Trophoblast cell (in vitro differentiated cells and primary cell): ENCODE measurements around the gene DYRK2.
A peak's percentile ranks its signal among the peaks of the same experiment; 100 is the strongest.

ENCODE experiments used
- DNase-seq, 2 donors: peaks; one replicate each; pipeline ENCODE4 v3.0.0-alpha.2; 2016
- H2AFZ ChIP-seq: 2 replicates; pipeline ENCODE4 v1.6.1; 2013; ENCODE audit warnings: low read length, moderate library complexity, mild to moderate bottlenecking; ENCODE audit not compliant: insufficient read depth, poor library complexity
- H2AK5ac ChIP-seq: 2 replicates; pipeline ENCODE4 v1.6.1; 2013; ENCODE audit warnings: mild to moderate bottlenecking, low read length
- H2BK120ac ChIP-seq: 2 replicates; pipeline ENCODE4 v1.6.1; 2013; ENCODE audit warnings: low read length, mild to moderate bottlenecking, moderate library complexity; ENCODE audit not compliant: insufficient read depth, poor library complexity
- H2BK12ac ChIP-seq: 2 replicates; pipeline ENCODE4 v1.6.1; 2013; ENCODE audit warnings: mild to moderate bottlenecking, low read length, moderate library complexity
- H2BK5ac ChIP-seq: 2 replicates; pipeline ENCODE4 v1.6.1; 2013; ENCODE audit warnings: low read length, low read depth, moderate library complexity, mild to moderate bottlenecking; ENCODE audit not compliant: poor library complexity
- H3K14ac ChIP-seq: 2 replicates; pipeline ENCODE4 v1.6.1; 2013; ENCODE audit warnings: mild to moderate bottlenecking, low read length
- H3K18ac ChIP-seq: 2 replicates; pipeline ENCODE4 v1.6.1; 2013; ENCODE audit warnings: mild to moderate bottlenecking, low read length
- H3K23ac ChIP-seq: 2 replicates; pipeline ENCODE4 v1.6.1; 2013; ENCODE audit warnings: low read length
- H3K27ac ChIP-seq: 2 replicates; pipeline ENCODE4 v1.5.1; 2013; ENCODE audit warnings: low read depth, mild to moderate bottlenecking, inconsistent platforms, low read length, moderate library complexity
- H3K27me3 ChIP-seq: 2 replicates; pipeline ENCODE4 v1.6.1; 2013; ENCODE audit warnings: inconsistent platforms, mild to moderate bottlenecking, low read length, moderate library complexity; ENCODE audit not compliant: insufficient read depth
- H3K36me3 ChIP-seq, 2 experiments: 1 replicate in 1 of 2; 2 replicates in 1 of 2; pipeline ENCODE4 v1.6.1; 2013; ENCODE audit warnings: low read length in 2 of 2, mild to moderate bottlenecking in 2 of 2, moderate library complexity in 1 of 2; ENCODE audit not compliant: insufficient read depth in 2 of 2, control insufficient read depth in 1 of 2
- H3K4ac ChIP-seq: 2 replicates; pipeline ENCODE4 v1.6.1; 2013; ENCODE audit warnings: low read depth, mild to moderate bottlenecking, low read length, moderate library complexity
- H3K4me1 ChIP-seq, 2 experiments: 1 replicate in 1 of 2; 2 replicates in 1 of 2; pipeline ENCODE4 v1.6.1; 2013; ENCODE audit warnings: low read length in 2 of 2, mild to moderate bottlenecking in 2 of 2, moderate library complexity in 1 of 2; ENCODE audit not compliant: insufficient read depth in 2 of 2, control insufficient read depth in 1 of 2
- H3K4me2 ChIP-seq: 2 replicates; pipeline ENCODE4 v1.6.1; 2013; ENCODE audit warnings: inconsistent platforms, mild to moderate bottlenecking, low read length, moderate library complexity
- H3K4me3 ChIP-seq: 2 replicates; pipeline ENCODE4 v1.5.1; 2013; ENCODE audit warnings: mild to moderate bottlenecking, low read depth, low read length, inconsistent platforms
- H3K79me1 ChIP-seq: one replicate; pipeline ENCODE4 v1.6.1; 2013; ENCODE audit warnings: low read length
- H3K79me2 ChIP-seq: 2 replicates; pipeline ENCODE4 v1.6.1; 2013; ENCODE audit warnings: low read length, mild to moderate bottlenecking; ENCODE audit not compliant: control insufficient read depth, insufficient read depth, poor library complexity
- H3K9ac ChIP-seq: 2 replicates; pipeline ENCODE4 v1.6.1; 2013; ENCODE audit warnings: mild to moderate bottlenecking, low read length
- H3K9me3 ChIP-seq: 2 replicates; pipeline ENCODE4 v1.6.1; 2013; ENCODE audit warnings: low read depth, mild to moderate bottlenecking, control low read depth, inconsistent platforms, low read length; ENCODE audit not compliant: insufficient read depth
- H4K12ac ChIP-seq: 2 replicates; pipeline ENCODE4 v1.6.1; 2013; ENCODE audit warnings: low read depth, mild to moderate bottlenecking, low read length, moderate library complexity
- H4K8ac ChIP-seq: 2 replicates; pipeline ENCODE4 v1.6.1; 2013; ENCODE audit warnings: low read depth, mild to moderate bottlenecking, low read length, moderate library complexity
- H4K91ac ChIP-seq: one replicate; pipeline ENCODE4 v1.6.1; 2013; ENCODE audit warnings: low read depth, mild to moderate bottlenecking, low read length, moderate library complexity
- WGBS: extraction: QIAGEN DNeasy Blood & Tissue Kit; methylation state at CpG from one replicate; pipeline ENCODE4 v1.1.7; 2013; ENCODE audit warnings: missing lambda C conversion rate; ENCODE audit not compliant: insufficient read length, insufficient coverage; ENCODE audit errors: extremely low coverage; 5-methylcytosine and 5-hydroxymethylcytosine counted together

The DYRK2 gene

DNA sequence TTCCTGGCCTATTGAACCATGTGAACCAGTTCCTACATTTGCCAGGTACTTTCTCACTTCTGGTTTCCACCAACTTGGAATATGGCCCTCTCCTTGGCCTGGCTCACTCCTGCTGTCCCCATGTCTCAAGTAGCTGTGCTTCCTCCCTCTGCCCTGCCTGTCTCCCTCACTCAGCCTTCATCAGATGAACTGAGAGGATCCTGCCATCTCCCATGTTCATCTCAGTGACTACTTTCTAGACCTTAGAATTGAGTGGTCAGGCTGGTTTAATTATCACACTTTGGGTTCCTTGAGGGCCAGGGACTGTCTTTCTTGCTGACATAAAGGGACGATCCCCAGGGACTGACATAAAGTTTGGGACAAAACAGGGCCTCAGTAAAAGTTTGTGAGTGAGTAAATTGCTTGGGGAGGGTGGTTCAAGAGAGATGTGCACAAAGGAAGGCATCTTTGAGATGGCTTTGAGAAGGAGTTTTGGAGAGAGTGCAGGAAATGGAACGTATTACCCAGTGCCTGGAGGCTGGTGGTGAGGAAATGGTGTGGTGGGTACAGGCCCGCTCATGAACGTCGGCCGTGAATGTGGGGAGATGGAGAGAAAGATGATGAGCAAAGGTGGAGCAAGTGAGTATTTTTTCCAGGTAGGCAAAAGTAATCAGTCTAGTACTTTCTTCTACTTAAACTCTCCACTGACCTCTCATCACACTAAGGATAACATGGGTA, 20.8 kb downstream of the DYRK2 start:
- Histone ChIP-seq H3K4me2 (no peak overlapping the region), H3K27ac (peak overlapping the region; percentile 77), H3K18ac (peak overlapping the region; percentile 60), H3K9ac (no peak overlapping the region), H2AFZ (no peak overlapping the region), H2AK5ac (no peak overlapping the region), H3K14ac (peak overlapping the region; percentile 33), H2BK12ac (peak overlapping the region; percentile 84), H2BK120ac (peak overlapping the region; percentile 60), H3K9me3 (peaks cover 7% of the 10 kb centered on the region), H3K23ac (no peak overlapping the region), H3K79me2 (peaks cover 3% of the 10 kb centered on the region), H3K79me1 (peaks cover 11% of the 10 kb centered on the region), H2BK5ac (peak overlapping the region; percentile 65), H3K4me3 (no peak overlapping the region), H3K27me3 (no peaks in the 10 kb centered on the region), H4K12ac (no peak overlapping the region), H3K36me3 (peaks cover 0 to 3% of the 10 kb centered on the region in 2 experiments), H3K4ac (peak overlapping the region; percentile 15), H4K91ac (peak overlapping the region; percentile 66), H4K8ac (peak overlapping the region; percentile 70), H3K4me1 (peaks cover 10 to 11% of the 10 kb centered on the region in 2 experiments)
- DNase-seq, result no peak
- WGBS, result no CpG with 5 or more reads among the region's 6 CpGs

DNA sequence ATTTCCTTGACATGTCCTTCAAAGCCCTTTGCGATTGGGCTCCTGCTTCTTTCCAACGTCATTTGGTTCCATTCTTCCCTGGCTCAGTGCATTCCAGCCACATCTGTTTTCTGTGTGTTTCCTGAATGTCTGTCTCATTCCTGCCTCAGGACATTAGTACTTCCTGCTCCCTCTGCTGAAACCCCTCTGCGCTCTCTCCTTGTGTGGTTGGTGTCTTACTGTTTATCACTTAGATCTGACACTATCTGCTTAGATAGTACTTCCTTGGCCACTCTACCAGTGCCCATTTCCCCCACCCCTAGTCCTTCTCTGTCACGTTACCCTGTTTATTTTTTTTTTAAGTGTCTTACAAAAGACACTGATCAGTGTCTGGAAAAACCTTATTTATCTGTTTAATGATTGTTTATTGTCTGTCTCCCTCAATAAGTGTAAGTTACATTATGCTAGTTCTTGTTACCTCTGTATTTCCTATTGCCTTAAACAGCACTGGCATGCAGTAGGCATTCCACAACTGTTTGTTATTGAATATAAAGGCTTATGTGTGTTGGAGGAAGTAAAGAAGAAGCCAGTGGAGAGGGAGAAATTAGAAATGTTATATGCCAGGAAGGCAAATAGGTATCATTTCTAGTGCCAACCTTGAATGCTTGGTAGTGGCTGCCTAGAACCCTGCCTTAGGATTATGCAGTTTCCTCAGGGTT, 21.5 kb downstream of the DYRK2 start:
- WGBS, result no CpG with 5 or more reads among the region's 4 CpGs
- H3K79me2 ChIP-seq, result peaks cover 3% of the 10 kb centered on the region
- H2AK5ac ChIP-seq, result no peak overlapping the region
- H3K27me3 ChIP-seq, result no peaks in the 10 kb centered on the region
- H4K91ac ChIP-seq, result no peak overlapping the region
- H2BK12ac ChIP-seq, result no peak overlapping the region
- H3K14ac ChIP-seq, result no peak overlapping the region
- H3K23ac ChIP-seq, result no peak overlapping the region
- H3K18ac ChIP-seq, result no peak overlapping the region
- H3K9ac ChIP-seq, result no peak overlapping the region
- H4K8ac ChIP-seq, result no peak overlapping the region
- no peak overlapping the region for H2BK120ac ChIP-seq
- H3K4me3 ChIP-seq, result no peak overlapping the region
- H3K36me3 ChIP-seq, result peaks cover 0 to 3% of the 10 kb centered on the region in 2 experiments
- no peak overlapping the region for H2BK5ac ChIP-seq
- peak; percentile 53 to 70 for DNase-seq
- no peak overlapping the region for H4K12ac ChIP-seq
- peaks cover 7% of the 10 kb centered on the region for H3K9me3 ChIP-seq
- peaks cover 11% of the 10 kb centered on the region for H3K79me1 ChIP-seq
- H3K4me2 ChIP-seq, result no peak overlapping the region
- H3K4ac ChIP-seq, result no peak overlapping the region
- H2AFZ ChIP-seq, result no peak overlapping the region
- H3K27ac ChIP-seq, result no peak overlapping the region
- peaks cover 10 to 11% of the 10 kb centered on the region in 2 experiments for H3K4me1 ChIP-seq

DNA sequence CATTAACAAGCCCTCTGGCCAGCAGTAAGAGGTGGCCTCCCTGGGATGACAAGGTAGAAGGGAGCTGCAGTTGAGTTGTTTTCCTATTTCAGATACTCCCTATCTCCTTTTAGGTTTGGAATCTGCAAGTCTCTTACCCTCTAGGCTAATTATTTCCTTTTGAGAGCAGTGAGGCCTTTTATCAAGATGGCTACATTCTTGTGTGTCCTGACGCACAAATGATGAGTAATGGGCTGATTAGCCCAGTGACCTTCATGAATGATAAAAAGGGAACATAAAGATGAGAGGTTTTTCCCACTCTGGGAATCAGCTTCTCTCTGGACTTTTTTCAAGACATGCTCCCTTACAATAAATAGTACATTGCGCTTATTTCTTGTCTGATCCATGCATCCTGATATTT, 22.9 kb downstream of the DYRK2 start:
- Histone ChIP-seq H3K4ac (no peak overlapping the region), H3K18ac (no peak overlapping the region), H3K4me3 (no peak overlapping the region), H4K91ac (no peak overlapping the region), H3K36me3 (peaks cover 0 to 3% of the 10 kb centered on the region in 2 experiments), H3K4me1 (peaks cover 10 to 11% of the 10 kb centered on the region in 2 experiments), H3K27ac (peak overlapping the region; percentile 33), H3K9ac (no peak overlapping the region), H2BK5ac (no peak overlapping the region), H3K79me2 (peaks cover 3% of the 10 kb centered on the region), H4K8ac (no peak overlapping the region), H2BK120ac (no peak overlapping the region), H3K14ac (no peak overlapping the region), H3K9me3 (peaks cover 7% of the 10 kb centered on the region), H3K23ac (no peak overlapping the region), H4K12ac (no peak overlapping the region), H2AK5ac (no peak overlapping the region), H2AFZ (no peak overlapping the region), H3K79me1 (peaks cover 11% of the 10 kb centered on the region), H3K4me2 (no peak overlapping the region), H3K27me3 (no peaks in the 10 kb centered on the region), H2BK12ac (no peak overlapping the region)
- peak; percentile 60 to 87 for DNase-seq
- no CpG with 5 or more reads among the region's 2 CpGs for WGBS

DNA sequence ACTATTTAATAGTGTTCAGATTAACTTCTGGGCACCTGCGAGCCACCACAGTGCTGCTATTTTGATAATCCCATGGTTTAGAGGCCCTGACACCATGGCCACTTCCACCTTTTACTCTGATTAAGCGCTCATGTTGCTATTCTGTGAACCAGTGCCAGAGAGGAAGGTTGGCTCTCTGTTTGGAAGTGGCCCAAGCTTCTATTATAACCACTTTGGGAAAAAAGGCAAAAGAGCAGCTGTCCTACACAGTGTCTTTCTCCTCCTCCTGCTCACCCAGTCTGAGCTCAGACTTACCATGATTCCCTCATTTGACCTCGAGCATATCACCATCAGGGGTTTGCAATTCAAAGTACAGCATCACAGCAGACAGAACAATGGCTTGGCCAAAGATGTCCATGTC, 23.3 kb downstream of the DYRK2 start:
- H2BK12ac ChIP-seq, result peak overlapping the region; percentile 46
- no peak overlapping the region for H4K12ac ChIP-seq
- H4K91ac ChIP-seq, result peak overlapping the region; percentile 42
- peaks cover 0 to 3% of the 10 kb centered on the region in 2 experiments for H3K36me3 ChIP-seq
- no peak overlapping the region for H3K4me3 ChIP-seq
- no peak overlapping the region for H3K9ac ChIP-seq
- H3K14ac ChIP-seq, result peak overlapping the region; percentile 39
- no peak for DNase-seq
- H3K9me3 ChIP-seq, result peaks cover 7% of the 10 kb centered on the region
- no peak overlapping the region for H3K23ac ChIP-seq
- whole genome bisulfite sequencing, result no CpG with 5 or more reads among the region's 3 CpGs
- no peak overlapping the region for H2AK5ac ChIP-seq
- H3K79me2 ChIP-seq, result peaks cover 3% of the 10 kb centered on the region
- no peak overlapping the region for H4K8ac ChIP-seq
- H2BK120ac ChIP-seq, result peak overlapping the region; percentile 82
- peak overlapping the region; percentile 47 for H3K18ac ChIP-seq
- H3K4me1 ChIP-seq, result peaks cover 10 to 11% of the 10 kb centered on the region in 2 experiments
- no peaks in the 10 kb centered on the region for H3K27me3 ChIP-seq
- H3K4ac ChIP-seq, result no peak overlapping the region
- no peak overlapping the region for H2BK5ac ChIP-seq
- H3K79me1 ChIP-seq, result peaks cover 11% of the 10 kb centered on the region
- no peak overlapping the region for H3K4me2 ChIP-seq
- peak overlapping the region; percentile 33 for H3K27ac ChIP-seq
- no peak overlapping the region for H2AFZ ChIP-seq
